HG02642 (cell line): Measurements from ENCODE around the gene CST3.
"Not testable (repeated sequence)": the region's sequence is repeated elsewhere in the genome, so short reads cannot be mapped to it uniquely, and the experiment has no call there.

Source experiments
- ATAC-seq: cut with Tn5 transposase; IDR thresholded peaks from one replicate; pipeline ENCODE4 v1.9.1; 2021; ENCODE audit warnings: mild to moderate bottlenecking; ENCODE audit not compliant: unreplicated experiment, poor library complexity

CST3 gene

GRCh38 chr20:23663180-23663579 lies 25.4 kb upstream of the CST3 start:
- ATAC-seq: no peak

GRCh38 chr20:23662276-23662870 lies 24.6 kb upstream of the CST3 start:
- ATAC-seq: no peak

GRCh38 chr20:23661002-23661429 lies 23.3 kb upstream of the CST3 start:
- no peak for ATAC-seq

DNA sequence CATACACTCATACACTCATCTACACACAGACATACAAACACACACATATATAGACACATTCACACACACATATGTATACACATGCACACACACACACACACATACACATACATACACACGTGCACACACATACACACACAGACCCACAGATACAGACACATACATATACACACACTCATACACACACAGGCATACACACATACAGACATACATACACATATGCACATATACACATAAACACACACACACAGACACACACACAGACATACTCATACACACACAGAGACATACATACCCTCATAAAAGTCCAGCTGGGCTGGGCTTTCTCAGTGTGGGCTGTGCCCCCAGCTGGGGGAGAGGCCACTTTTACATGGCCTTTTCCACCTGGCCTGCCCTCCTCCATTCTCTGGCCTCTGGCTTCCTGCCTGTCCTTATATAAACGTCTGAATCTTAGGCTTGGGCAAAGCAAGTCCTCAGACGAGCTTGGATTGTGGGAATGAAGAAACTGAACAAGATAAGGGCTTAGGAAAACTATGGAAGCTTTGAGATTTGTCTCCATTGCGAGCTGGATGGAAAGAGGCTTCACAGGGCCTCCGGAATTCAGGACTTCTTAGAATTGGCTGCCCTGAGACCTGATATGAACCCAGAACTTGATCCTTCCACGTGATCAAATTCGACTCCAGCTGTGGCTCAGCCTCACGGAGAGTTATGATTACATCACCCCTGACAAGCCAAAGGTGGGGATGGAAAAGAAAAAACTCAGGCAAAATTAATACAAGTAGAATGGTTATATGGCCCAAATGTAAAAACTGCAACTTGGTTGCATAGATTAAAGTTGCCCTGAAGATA lies 22.5 kb upstream of the CST3 start:
- ATAC-seq: no peak

DNA sequence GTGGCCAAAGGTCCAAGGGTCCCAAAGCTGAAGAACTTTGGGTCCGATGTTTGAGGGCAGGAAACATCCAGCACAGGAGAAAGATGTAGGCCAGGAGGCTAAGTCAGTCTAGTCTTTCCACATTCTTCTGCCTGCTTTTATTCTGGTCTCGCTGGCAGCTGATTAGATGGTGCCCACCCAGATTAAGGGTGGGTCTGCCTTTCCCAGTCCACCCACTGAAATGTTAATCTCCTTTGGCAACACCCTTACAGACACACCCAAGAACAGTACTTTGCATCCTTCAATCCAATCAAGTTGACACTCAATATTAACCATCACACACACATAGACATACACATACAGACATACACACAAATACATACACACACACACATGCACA lies 21.8 kb upstream of the CST3 start:
- not testable (repeated sequence) for ATAC-seq

DNA sequence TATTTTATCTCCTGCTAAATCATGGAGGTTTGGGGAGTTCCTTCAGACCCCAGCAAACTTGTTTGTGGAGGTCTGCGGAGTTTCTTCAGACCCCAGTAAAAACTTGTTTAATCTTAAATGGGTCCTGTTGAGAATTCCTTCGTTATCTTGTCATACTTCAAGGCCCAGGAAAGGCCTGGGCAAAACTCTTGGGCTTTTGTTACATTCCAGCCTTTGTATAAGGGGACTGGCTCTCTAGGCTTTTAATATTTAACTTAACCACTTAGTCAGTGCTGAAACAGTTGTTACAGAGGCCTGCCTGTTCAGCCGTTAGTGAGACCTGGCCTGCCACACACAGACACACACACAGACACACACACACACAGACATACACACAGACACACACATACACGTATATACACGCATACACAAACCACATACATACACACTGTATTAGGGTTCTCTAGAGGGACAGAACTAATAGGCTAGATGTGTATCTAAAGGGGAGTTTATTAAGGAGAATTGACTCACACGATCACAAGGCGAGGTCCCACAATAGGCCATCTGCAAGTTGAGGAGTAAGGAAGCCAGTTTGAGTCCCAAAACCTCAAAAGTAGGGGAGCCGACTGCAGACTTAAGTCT lies 21.3 kb upstream of the CST3 start:
- ATAC-seq: no peak

- no peak for ATAC-seq
Measured at GRCh38 chr20:23658336-23658735, 20.6 kb upstream of the CST3 start.

- ATAC-seq: no peak
Measured at GRCh38 chr20:23657202-23657601, 19.4 kb upstream of the CST3 start.

DNA sequence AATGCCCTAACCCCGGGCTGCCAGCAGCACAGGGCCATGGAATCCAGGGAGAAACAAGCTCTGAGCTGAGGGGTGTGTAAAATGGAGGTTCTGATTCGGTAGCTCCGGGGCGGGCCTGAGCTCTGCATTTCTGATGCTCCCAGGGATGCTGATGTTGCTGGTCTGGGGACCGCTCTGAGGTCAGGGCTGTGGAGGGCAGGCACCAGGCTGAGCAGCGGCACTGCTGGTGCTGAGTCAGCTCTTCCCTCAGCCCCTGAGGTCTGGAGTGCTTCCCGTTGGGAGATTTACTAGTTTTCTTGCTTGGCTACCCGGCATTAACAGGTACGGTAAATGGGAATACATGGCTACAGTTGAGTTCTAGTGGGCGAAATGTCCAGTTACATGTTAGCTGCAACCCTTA lies 18.6 kb upstream of the CST3 start:
- ATAC-seq: no peak

DNA sequence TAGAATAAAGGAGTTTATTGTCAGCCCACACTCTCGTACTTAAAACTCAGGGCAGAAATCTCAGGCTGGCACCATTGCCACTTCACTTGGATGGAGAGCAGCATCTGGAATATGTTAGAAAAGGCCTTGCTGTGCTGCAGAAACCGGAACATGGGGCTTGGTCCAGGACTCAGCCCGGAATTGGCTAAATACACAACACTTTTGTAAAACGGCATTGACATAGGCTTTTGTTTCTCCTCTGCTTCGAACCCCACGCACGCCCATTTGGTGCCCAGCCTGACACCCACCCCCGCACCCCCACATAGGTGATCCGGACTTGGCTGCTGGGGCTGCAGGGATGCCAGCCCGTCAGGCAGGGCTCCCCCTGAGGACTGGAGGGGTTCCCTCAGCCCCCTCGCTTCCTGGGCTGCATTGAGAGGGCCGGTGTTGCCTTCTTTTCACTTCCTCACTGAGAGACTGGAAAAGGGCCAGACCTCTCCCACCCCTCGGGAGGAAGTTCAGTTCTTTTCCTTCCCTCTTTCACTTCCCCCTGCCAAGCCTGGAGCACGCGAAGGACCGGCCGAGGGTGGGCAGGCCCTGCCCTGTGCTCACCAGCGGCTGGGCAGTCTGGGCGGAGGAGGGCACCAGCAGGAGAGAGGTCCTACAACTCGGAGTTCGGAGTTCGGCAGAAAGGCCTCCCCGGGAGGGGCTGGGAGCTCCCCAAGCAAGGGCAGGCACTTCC lies 17.9 kb upstream of the CST3 start:
- ATAC-seq: no peak

DNA sequence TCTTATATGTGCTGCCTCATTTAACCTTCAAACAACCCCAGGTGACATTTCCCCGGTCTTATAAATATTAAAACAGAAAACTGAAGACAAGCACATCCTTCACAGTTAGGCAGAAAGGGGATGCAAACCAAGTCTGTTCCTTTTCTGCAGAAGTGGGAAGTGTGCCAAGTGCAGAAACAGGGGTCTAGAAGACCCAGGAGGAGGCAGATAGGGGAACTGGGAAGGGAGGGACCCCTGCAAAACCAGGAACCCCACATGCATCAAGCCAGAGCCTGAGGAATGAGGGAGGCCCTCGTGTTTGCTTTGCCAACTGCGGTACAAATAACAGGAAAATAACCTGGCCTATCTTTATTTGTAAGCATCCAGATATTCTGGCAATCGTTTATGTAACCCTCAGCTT lies 17.0 kb upstream of the CST3 start:
- no peak for ATAC-seq

DNA sequence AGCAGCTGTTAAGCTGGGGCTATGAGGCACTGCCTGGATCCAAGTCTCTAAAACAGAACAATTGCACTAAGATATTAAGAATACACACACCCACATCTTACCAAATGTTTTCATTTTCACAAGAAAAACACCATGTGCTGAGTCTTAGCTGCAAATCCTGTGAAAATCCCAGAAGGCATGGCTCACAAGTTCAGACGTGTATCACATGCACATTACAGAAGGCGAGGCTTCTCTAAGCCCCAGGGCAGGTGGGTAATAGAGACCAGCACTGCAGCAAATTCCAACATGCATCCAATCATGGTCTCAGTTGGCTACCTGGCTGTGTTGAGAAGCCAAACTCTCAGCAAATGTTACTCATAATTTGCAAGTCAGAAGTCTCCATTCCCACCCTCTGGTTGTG lies 16.2 kb upstream of the CST3 start:
- no peak for ATAC-seq

- ATAC-seq: no peak
Measured at GRCh38 chr20:23653400-23653938, 15.7 kb upstream of the CST3 start.

DNA sequence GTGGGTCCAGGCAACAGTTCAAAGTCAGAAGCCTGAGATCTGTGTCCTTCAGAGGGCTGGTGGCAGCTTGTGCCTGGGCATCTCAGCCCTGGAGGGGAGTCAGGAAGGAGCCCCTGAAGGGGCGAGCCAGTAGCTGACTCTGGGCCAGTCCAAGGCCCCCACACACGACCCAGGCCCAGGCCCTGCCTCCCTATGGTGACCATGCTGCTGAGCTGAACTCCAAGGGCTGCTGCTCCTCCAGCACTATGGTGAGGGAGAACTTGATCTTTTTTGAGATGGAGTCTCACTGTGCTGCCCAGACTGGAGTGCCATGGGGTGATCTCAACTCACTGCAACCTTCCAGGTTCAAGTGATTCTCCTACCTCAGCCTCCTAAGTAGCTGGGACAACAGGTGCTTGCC lies 15.2 kb upstream of the CST3 start:
- no peak for ATAC-seq

- ATAC-seq: no peak
Measured at GRCh38 chr20:23652371-23652770, 14.6 kb upstream of the CST3 start.

- no peak for ATAC-seq
Measured at GRCh38 chr20:23651117-23651516, 13.4 kb upstream of the CST3 start.

- ATAC-seq: no peak
Measured at GRCh38 chr20:23649830-23650417, 12.2 kb upstream of the CST3 start.

GRCh38 chr20:23649242-23649641 lies 11.5 kb upstream of the CST3 start:
- no peak for ATAC-seq

GRCh38 chr20:23647346-23647745 lies 9.6 kb upstream of the CST3 start:
- ATAC-seq: no peak

DNA sequence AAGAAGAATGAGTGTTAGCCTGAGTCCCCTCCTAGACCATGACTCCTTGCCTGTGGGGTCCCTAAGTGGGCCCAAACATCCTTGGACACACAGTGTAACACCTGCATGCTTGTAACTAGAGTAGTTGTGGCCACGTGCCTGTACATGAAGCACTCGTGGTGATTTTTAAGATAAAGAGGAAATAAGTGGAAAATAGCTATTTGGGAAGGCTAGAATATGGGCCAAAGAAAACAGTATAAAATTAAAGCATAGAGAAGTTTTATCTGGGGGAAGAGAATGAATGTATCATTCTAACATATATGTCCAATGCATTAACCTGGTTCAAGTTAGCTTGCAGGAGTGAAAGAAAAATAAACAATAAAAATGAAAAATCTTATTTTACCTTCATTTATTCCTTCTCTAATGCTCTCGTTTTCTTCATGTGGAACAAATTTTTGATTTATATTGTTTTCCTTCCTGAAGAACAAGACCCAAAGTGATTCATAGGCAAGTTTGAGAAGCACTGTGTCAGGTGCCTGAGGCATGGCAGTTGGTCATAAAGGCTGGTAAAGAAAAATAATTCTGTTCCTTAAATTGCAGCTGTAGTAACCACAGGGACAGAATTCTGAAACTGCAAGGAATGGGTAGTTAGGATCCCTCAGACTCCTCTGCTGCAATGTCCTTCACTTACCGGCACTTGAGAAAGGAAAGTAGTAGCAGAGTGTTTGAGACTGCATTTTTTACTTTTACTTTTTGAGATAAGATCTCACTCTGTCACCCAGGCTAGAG lies 8.5 kb upstream of the CST3 start:
- ATAC-seq: no peak
